ENCODE measurements around the gene ANKRD24.
"Not testable (repeated sequence)": the region's sequence is repeated elsewhere in the genome, so short reads cannot be mapped to it uniquely, and the experiment has no call there.

The ANKRD24 gene

GRCh38 chr19:4264812-4265211 lies 82.3 kb downstream of the ANKRD24 start:
- Histone ChIP-seq H3K9ac (ENCODE audit: insufficient read length) (no peak overlapping the region), H3K9me3 (ENCODE audit: low read depth, low read length) (no peaks in the 10 kb centered on the region), H3K36me3 (ENCODE audit: insufficient read depth, low read length) (peaks cover 10% of the 10 kb centered on the region; the same call in 1 of the 2 replicates), H3K27ac (no peak overlapping the region), H3K4me3 (no peak overlapping the region)
- TF ChIP-seq POLR2AphosphoS5 (IDR thresholded peaks at IDR 0.05; ENCODE audit: borderline replicate concordance, low read depth, low read length) (no peak), EZH2 (IDR thresholded peaks at IDR 0.05) (no peak), FOXP2 (optimal IDR thresholded peaks at IDR 0.05; ENCODE audit: control extremely low read depth, extremely low read length, insufficient read depth) (no peak)
- DNase-seq (ENCODE audit: low read depth, low spot score) = no peak

GRCh38 chr19:4266253-4267000 lies 83.9 kb downstream of the ANKRD24 start:
- no peak overlapping the region for H3K27ac ChIP-seq
- no peak overlapping the region for H3K4me3 ChIP-seq
- DNase-seq (ENCODE audit: low read depth, low spot score) = no peak
- TF ChIP-seq POLR2AphosphoS5 (IDR thresholded peaks at IDR 0.05; ENCODE audit: borderline replicate concordance, low read depth, low read length) (no peak), FOXP2 (optimal IDR thresholded peaks at IDR 0.05; ENCODE audit: control extremely low read depth, extremely low read length, insufficient read depth) (no peak), EZH2 (IDR thresholded peaks at IDR 0.05) (no peak)
- peaks cover 10% of the 10 kb centered on the region; the same call in 1 of the 2 replicates for H3K36me3 ChIP-seq (ENCODE audit: insufficient read depth, low read length)
- H3K9ac ChIP-seq (ENCODE audit: insufficient read length) = no peak overlapping the region
- no peaks in the 10 kb centered on the region for H3K9me3 ChIP-seq (ENCODE audit: low read depth, low read length)

GRCh38 chr19:4267101-4267900 lies 84.8 kb downstream of the ANKRD24 start:
- H3K36me3 ChIP-seq (ENCODE audit: insufficient read depth, low read length) = peaks cover 10% of the 10 kb centered on the region; the same call in 1 of the 2 replicates
- no peak overlapping the region for H3K27ac ChIP-seq
- no peak overlapping the region for H3K9ac ChIP-seq (ENCODE audit: insufficient read length)
- TF ChIP-seq FOXP2 (optimal IDR thresholded peaks at IDR 0.05; ENCODE audit: control extremely low read depth, extremely low read length, insufficient read depth) (no peak), POLR2AphosphoS5 (IDR thresholded peaks at IDR 0.05; ENCODE audit: borderline replicate concordance, low read depth, low read length) (no peak), EZH2 (IDR thresholded peaks at IDR 0.05) (no peak)
- H3K4me3 ChIP-seq = no peak overlapping the region
- peak; percentile 20 for DNase-seq (ENCODE audit: low read depth, low spot score)
- H3K9me3 ChIP-seq (ENCODE audit: low read depth, low read length) = no peaks in the 10 kb centered on the region

GRCh38 chr19:4267901-4268815 lies 85.7 kb downstream of the ANKRD24 start:
- no peak overlapping the region for H3K9ac ChIP-seq (ENCODE audit: insufficient read length)
- H3K4me3 ChIP-seq = no peak overlapping the region
- no peak overlapping the region for H3K27ac ChIP-seq
- DNase-seq (ENCODE audit: low read depth, low spot score) = no peak
- no peaks in the 10 kb centered on the region for H3K9me3 ChIP-seq (ENCODE audit: low read depth, low read length)
- TF ChIP-seq EZH2 (IDR thresholded peaks at IDR 0.05) (no peak), POLR2AphosphoS5 (IDR thresholded peaks at IDR 0.05; ENCODE audit: borderline replicate concordance, low read depth, low read length) (no peak), FOXP2 (optimal IDR thresholded peaks at IDR 0.05; ENCODE audit: control extremely low read depth, extremely low read length, insufficient read depth) (no peak)
- peaks cover 10% of the 10 kb centered on the region; the same call in 1 of the 2 replicates for H3K36me3 ChIP-seq (ENCODE audit: insufficient read depth, low read length)

- no peak for DNase-seq (ENCODE audit: low read depth, low spot score)
- Histone ChIP-seq H3K9me3 (ENCODE audit: low read depth, low read length) (no peaks in the 10 kb centered on the region), H3K27ac (no peak overlapping the region), H3K36me3 (ENCODE audit: insufficient read depth, low read length) (peaks cover 10% of the 10 kb centered on the region; the same call in 1 of the 2 replicates), H3K9ac (ENCODE audit: insufficient read length) (no peak overlapping the region), H3K4me3 (no peak overlapping the region)
- TF ChIP-seq EZH2 (IDR thresholded peaks at IDR 0.05) (no peak), POLR2AphosphoS5 (IDR thresholded peaks at IDR 0.05; ENCODE audit: borderline replicate concordance, low read depth, low read length) (no peak), FOXP2 (optimal IDR thresholded peaks at IDR 0.05; ENCODE audit: control extremely low read depth, extremely low read length, insufficient read depth) (no peak)
Measured at GRCh38 chr19:4268816-4269430, 86.4 kb downstream of the ANKRD24 start.

- no peak for TF ChIP-seq POLR2AphosphoS5 (IDR thresholded peaks at IDR 0.05; ENCODE audit: borderline replicate concordance, low read depth, low read length)
- no peak for TF ChIP-seq FOXP2 (optimal IDR thresholded peaks at IDR 0.05; ENCODE audit: control extremely low read depth, extremely low read length, insufficient read depth)
- TF ChIP-seq EZH2 (IDR thresholded peaks at IDR 0.05) = no peak
- Histone ChIP-seq H3K4me3 (no peak overlapping the region), H3K36me3 (ENCODE audit: insufficient read depth, low read length) (peaks cover 6% of the 10 kb centered on the region; the same call in 1 of the 2 replicates), H3K27ac (no peak overlapping the region), H3K9ac (ENCODE audit: insufficient read length) (no peak overlapping the region), H3K9me3 (ENCODE audit: low read depth, low read length) (no peaks in the 10 kb centered on the region)
- DNase-seq (ENCODE audit: low read depth, low spot score) = no peak
Measured at GRCh38 chr19:4272894-4273293, 90.4 kb downstream of the ANKRD24 start.

- H3K27ac ChIP-seq; H3K36me3 ChIP-seq (ENCODE audit: insufficient read depth, low read length); DNase-seq (ENCODE audit: low read depth, low spot score); H3K9me3 ChIP-seq (ENCODE audit: low read depth, low read length); H3K9ac ChIP-seq (ENCODE audit: insufficient read length); H3K4me3 ChIP-seq: not testable (repeated sequence)
Measured at GRCh38 chr19:4274321-4274686, 91.8 kb downstream of the ANKRD24 start.

All from SK-N-MC (cell line).